ENCODE results near the gene SPSB3. TPM values are rescaled to one million over a fixed set of nuclear protein-coding genes. Genes with fewer than 3 reads are reported as not detected.

SPSB3 gene
- total RNA-seq, 1 donor from 2014 or later = 52.9 TPM

DNA sequence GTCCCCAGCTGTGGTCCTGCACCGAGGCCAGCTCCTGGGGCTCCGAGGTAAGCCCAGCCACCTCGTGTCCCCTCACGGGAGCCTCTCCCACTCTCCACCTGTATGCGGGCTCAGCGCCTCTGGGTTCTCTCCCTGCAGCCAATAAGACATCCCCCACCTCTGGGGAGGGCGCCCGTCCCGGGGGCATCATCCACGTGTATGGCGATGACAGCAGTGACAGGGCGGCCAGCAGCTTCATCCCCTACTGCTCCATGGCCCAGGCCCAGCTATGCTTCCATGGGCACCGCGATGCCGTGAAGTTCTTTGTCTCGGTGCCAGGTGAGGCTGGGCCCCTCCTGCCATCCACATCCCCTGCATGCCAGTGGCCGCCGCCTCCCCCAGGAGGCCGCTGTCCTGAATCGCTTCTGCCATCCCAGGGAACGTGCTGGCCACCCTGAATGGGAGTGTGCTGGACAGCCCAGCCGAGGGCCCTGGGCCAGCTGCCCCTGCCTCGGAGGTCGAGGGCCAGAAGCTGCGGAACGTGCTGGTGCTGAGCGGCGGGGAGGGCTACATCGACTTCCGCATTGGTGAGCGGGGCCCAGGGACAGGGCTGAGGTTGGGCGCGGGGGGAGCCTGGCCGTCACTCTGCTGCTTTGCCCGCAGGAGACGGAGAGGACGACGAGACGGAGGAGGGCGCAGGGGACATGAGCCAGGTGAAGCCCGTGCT lies 14.2 kb downstream of the SPSB3 start:
- Mint-ChIP-seq H3K27me3 (ENCODE audit: unreplicated experiment) (peaks cover 15% of the 10 kb centered on the region), H3K9me3 (ENCODE audit: unreplicated experiment) (no peaks in the 10 kb centered on the region), H3K4me1 (ENCODE audit: unreplicated experiment) (peaks cover 7% of the 10 kb centered on the region), H3K27ac (ENCODE audit: unreplicated experiment) (no peak overlapping the region), H3K36me3 (ENCODE audit: low read depth, unreplicated experiment) (peaks cover 7% of the 10 kb centered on the region), H3K4me3 (ENCODE audit: unreplicated experiment) (no peak overlapping the region)
- DNase-seq (ENCODE audit: low spot score) = no peak
- TF ChIP-seq, protein P1, sequence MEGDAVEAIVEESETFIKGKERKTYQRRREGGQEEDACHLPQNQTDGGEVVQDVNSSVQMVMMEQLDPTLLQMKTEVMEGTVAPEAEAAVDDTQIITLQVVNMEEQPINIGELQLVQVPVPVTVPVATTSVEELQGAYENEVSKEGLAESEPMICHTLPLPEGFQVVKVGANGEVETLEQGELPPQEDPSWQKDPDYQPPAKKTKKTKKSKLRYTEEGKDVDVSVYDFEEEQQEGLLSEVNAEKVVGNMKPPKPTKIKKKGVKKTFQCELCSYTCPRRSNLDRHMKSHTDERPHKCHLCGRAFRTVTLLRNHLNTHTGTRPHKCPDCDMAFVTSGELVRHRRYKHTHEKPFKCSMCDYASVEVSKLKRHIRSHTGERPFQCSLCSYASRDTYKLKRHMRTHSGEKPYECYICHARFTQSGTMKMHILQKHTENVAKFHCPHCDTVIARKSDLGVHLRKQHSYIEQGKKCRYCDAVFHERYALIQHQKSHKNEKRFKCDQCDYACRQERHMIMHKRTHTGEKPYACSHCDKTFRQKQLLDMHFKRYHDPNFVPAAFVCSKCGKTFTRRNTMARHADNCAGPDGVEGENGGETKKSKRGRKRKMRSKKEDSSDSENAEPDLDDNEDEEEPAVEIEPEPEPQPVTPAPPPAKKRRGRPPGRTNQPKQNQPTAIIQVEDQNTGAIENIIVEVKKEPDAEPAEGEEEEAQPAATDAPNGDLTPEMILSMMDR (IDR thresholded peaks at IDR 0.05; ENCODE audit: unreplicated experiment) = no peak

DNA sequence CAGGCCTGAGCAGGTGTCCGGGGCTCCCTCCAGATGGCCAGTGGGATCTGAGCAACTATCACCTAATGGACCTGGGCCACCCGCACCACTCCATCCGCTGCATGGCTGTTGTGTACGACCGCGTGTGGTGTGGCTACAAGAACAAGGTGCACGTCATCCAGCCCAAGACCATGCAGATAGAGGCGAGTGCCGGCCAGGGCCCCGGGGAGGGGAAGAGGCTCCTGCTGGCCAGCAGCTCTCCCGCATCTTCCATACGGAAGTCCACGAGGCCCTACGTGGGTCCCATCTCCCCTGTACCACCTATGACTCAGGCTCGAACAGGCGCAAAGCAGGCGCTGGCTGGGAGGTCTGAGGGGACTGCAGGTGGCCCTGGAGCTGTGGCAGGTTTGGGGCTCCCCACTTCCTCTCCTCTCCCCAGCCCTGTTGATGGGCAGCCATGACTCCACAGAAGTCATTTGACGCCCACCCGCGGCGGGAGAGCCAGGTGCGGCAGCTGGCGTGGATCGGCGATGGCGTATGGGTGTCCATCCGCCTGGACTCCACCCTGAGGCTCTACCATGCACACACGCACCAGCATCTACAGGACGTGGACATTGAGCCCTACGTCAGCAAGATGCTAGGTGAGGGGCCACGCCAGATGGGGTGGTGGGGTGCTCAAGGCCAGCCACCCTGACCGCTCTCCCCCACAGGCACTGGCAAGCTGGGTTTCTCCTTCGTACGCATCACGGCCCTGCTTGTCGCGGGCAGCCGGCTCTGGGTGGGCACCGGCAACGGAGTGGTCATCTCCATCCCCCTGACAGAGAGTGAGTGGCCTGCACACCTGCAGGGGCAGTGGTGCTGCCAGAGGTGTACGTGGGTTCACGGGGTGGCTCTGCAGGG lies 15.0 kb downstream of the SPSB3 start:
- peaks cover 14% of the 10 kb centered on the region for H3K27me3 Mint-ChIP-seq (ENCODE audit: unreplicated experiment)
- TF ChIP-seq, protein P1 (IDR thresholded peaks at IDR 0.05; ENCODE audit: unreplicated experiment) = no peak
- no peaks in the 10 kb centered on the region for H3K9me3 Mint-ChIP-seq (ENCODE audit: unreplicated experiment)
- H3K36me3 Mint-ChIP-seq (ENCODE audit: low read depth, unreplicated experiment) = peaks cover 7% of the 10 kb centered on the region
- peaks cover 6% of the 10 kb centered on the region for H3K4me1 Mint-ChIP-seq (ENCODE audit: unreplicated experiment)
- H3K4me3 Mint-ChIP-seq (ENCODE audit: unreplicated experiment) = no peak overlapping the region
- DNase-seq (ENCODE audit: low spot score) = no peak
- H3K27ac Mint-ChIP-seq (ENCODE audit: unreplicated experiment) = no peak overlapping the region

DNA sequence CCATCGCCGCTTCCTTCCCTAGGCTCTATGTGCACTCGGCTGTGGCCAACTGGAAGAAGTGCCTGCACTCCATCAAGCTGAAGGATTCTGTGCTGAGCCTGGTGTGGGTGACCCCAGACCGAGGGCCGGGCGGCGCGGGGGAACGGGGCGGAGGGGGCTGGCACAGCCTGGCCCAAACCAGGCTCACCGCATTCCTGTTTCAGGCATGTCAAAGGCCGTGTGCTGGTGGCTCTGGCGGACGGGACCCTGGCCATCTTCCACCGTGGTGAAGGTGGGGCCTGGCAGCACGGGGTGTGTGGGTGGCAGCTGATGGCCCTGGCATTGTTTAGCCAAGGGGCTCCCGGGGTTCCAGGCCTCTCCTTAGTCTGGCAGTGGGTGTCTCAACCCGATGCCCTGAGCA lies 15.7 kb downstream of the SPSB3 start:
- peaks cover 10% of the 10 kb centered on the region for H3K27me3 Mint-ChIP-seq (ENCODE audit: unreplicated experiment)
- H3K27ac Mint-ChIP-seq (ENCODE audit: unreplicated experiment) = no peak overlapping the region
- no peak overlapping the region for H3K4me3 Mint-ChIP-seq (ENCODE audit: unreplicated experiment)
- TF ChIP-seq, protein P1 (IDR thresholded peaks at IDR 0.05; ENCODE audit: unreplicated experiment) = no peak
- H3K36me3 Mint-ChIP-seq (ENCODE audit: low read depth, unreplicated experiment) = peaks cover 11% of the 10 kb centered on the region
- no peaks in the 10 kb centered on the region for H3K9me3 Mint-ChIP-seq (ENCODE audit: unreplicated experiment)
- no peak for DNase-seq (ENCODE audit: low spot score)
- H3K4me1 Mint-ChIP-seq (ENCODE audit: unreplicated experiment) = no peaks in the 10 kb centered on the region

DNA sequence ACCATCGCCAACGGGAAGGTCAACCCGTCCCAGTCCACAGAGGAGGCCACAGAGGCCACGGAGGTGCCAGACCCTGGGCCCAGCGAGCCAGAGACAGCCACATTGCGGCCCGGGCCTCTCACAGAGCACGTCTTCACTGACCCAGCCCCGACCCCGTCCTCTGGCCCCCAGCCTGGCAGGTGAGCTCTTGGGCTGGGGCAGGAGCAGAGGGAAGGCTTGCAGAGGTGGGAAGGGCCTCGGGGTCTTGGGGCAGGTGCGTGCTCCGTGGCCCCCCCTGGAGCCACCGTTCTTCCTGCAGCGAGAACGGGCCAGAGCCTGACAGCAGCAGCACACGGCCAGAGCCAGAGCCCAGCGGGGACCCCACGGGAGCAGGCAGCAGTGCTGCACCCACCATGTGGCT lies 16.1 kb downstream of the SPSB3 start:
- TF ChIP-seq, protein P1 (IDR thresholded peaks at IDR 0.05; ENCODE audit: unreplicated experiment) = no peak
- Mint-ChIP-seq H3K9me3 (ENCODE audit: unreplicated experiment) (no peaks in the 10 kb centered on the region), H3K4me1 (ENCODE audit: unreplicated experiment) (no peaks in the 10 kb centered on the region), H3K27ac (ENCODE audit: unreplicated experiment) (no peak overlapping the region), H3K27me3 (ENCODE audit: unreplicated experiment) (peaks cover 15% of the 10 kb centered on the region), H3K36me3 (ENCODE audit: low read depth, unreplicated experiment) (peaks cover 16% of the 10 kb centered on the region), H3K4me3 (ENCODE audit: unreplicated experiment) (peak overlapping the region; percentile 56)
- DNase-seq (ENCODE audit: low spot score) = no peak

DNA sequence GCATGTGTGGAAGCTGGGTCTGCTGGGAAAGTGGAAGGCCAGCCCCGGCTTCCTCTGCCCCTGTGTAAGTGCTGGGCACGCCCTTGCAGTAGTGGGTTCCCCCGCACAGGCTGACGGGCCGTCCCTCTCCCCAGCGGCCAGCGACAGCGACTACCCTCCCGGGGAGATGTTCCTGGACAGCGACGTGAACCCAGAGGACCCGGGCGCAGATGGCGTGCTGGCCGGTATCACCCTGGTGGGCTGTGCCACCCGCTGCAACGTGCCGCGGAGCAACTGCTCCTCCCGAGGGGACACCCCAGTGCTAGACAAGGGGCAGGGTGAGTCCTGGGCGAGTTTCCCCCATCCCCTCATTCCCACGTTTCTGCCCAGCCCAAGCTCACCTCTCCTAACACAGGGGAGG lies 16.5 kb downstream of the SPSB3 start:
- no peak for DNase-seq (ENCODE audit: low spot score)
- no peak overlapping the region for H3K27ac Mint-ChIP-seq (ENCODE audit: unreplicated experiment)
- peak overlapping the region; percentile 56 for H3K4me3 Mint-ChIP-seq (ENCODE audit: unreplicated experiment)
- no peaks in the 10 kb centered on the region for H3K9me3 Mint-ChIP-seq (ENCODE audit: unreplicated experiment)
- H3K36me3 Mint-ChIP-seq (ENCODE audit: low read depth, unreplicated experiment) = peaks cover 18% of the 10 kb centered on the region
- no peaks in the 10 kb centered on the region for H3K4me1 Mint-ChIP-seq (ENCODE audit: unreplicated experiment)
- peaks cover 16% of the 10 kb centered on the region for H3K27me3 Mint-ChIP-seq (ENCODE audit: unreplicated experiment)
- TF ChIP-seq, protein P1 (IDR thresholded peaks at IDR 0.05; ENCODE audit: unreplicated experiment) = no peak

All from endothelial cell (in vitro differentiated cells).